OCI-LY7 (cell line): ENCODE results near the gene HCN3. TPM values are rescaled to one million over a fixed set of nuclear protein-coding genes. Genes with fewer than 3 reads are reported as not detected.

ENCODE experiments used
- BruUV-seq: library from RNA; stranded (reverse); fragments of 400-500 nt; replicated peaks from 2 replicates; lab custom pipeline; 2021; lab: Mats Ljungman, UMichigan
- CTCF ChIA-PET: fragments of 300-600 bp; sonication (Branson Sonifier 250); formaldehyde crosslinking; loops from one replicate; lab custom pipeline; 2022; ENCODE audit warnings: antibody characterized with exemption; ENCODE audit not compliant: unreplicated experiment; lab: Charles Lee
- POLR2A ChIA-PET: fragments of 300-600 bp; sonication (Branson Sonifier 250); formaldehyde crosslinking; loops from one replicate; lab custom pipeline; 2022; ENCODE audit warnings: antibody characterized with exemption; lab: Charles Lee
- DNase-seq: peaks from one replicate; pipeline ENCODE4 v3.0.0-alpha.2; 2015; ENCODE audit warnings: low spot score
- H2AFZ ChIP-seq: fragments of 200-600 bp; sonication (generic), shearing (Covaris generic); 2 replicates; pipeline ENCODE4 v1.6.1; 2014; ENCODE audit warnings: mild to moderate bottlenecking, antibody characterized with exemption, low read length, moderate library complexity
- H3K27ac ChIP-seq: fragments of 200-600 bp; sonication (generic); 2 replicates; pipeline ENCODE4 v1.5.1; 2014; ENCODE audit warnings: mixed run types, low read depth, mild to moderate bottlenecking, moderate library complexity, low read length, inconsistent platforms; ENCODE audit not compliant: poor library complexity, severe bottlenecking
- H3K36me3 ChIP-seq: fragments of 200-600 bp; sonication (generic); 2 replicates; pipeline ENCODE4 v1.6.1; 2014; ENCODE audit warnings: mild to moderate bottlenecking, antibody characterized with exemption, low read length, moderate library complexity, mixed read lengths; ENCODE audit not compliant: insufficient read depth
- H3K4me1 ChIP-seq: fragments of 200-600 bp; sonication (generic); 2 replicates; pipeline ENCODE4 v1.5.1; 2014; ENCODE audit warnings: mild to moderate bottlenecking, low read length; ENCODE audit not compliant: insufficient read depth, poor library complexity, severe bottlenecking
- H3K4me2 ChIP-seq: fragments of 200-600 bp; sonication (generic); 2 replicates; pipeline ENCODE4 v1.6.1; 2014; ENCODE audit warnings: mild to moderate bottlenecking, low read length
- H3K4me3 ChIP-seq: fragments of 200-600 bp; sonication (generic); 2 replicates; pipeline ENCODE4 v1.5.1; 2014; ENCODE audit warnings: mild to moderate bottlenecking, low read depth, low read length; ENCODE audit not compliant: poor library complexity, severe bottlenecking
- H3K79me2 ChIP-seq: fragments of 200-600 bp; sonication (generic); 2 replicates; pipeline ENCODE4 v1.6.1; 2016; ENCODE audit warnings: low read depth, mild to moderate bottlenecking, low read length, moderate library complexity, mixed read lengths; ENCODE audit not compliant: insufficient read depth
- H3K9me2 ChIP-seq: fragments of 200-600 bp; sonication (generic); 2 replicates; pipeline ENCODE4 v1.6.1; 2016; ENCODE audit warnings: mild to moderate bottlenecking, low read length, mixed read lengths; ENCODE audit not compliant: insufficient read depth
- H3K9me3 ChIP-seq: fragments of 200-600 bp; sonication (generic); 2 replicates; pipeline ENCODE4 v1.6.1; 2014; ENCODE audit warnings: mild to moderate bottlenecking, mixed run types, low read length, mixed read lengths
- H4K20me1 ChIP-seq: fragments of 200-600 bp; sonication (generic); 2 replicates; pipeline ENCODE4 v1.6.1; 2014; ENCODE audit warnings: mild to moderate bottlenecking, antibody characterized with exemption, low read length, moderate library complexity, mixed read lengths; ENCODE audit not compliant: insufficient read depth
- CTCF ChIP-seq: fragments of 200-600 bp; sonication (generic); conservative IDR thresholded peaks from 2 replicates; pipeline ENCODE4 v1.5.1; 2014; ENCODE audit warnings: mild to moderate bottlenecking, antibody characterized with exemption, low read length, moderate library complexity, mixed read lengths
- EZH2phosphoT487 ChIP-seq: fragments of 200-600 bp; sonication (generic); IDR thresholded peaks from 2 replicates; pipeline ENCODE4 v1.6.1; 2018; ENCODE audit warnings: low read depth, borderline replicate concordance, mild to moderate bottlenecking, mixed run types, antibody characterized with exemption, low read length, moderate library complexity, mixed read lengths
- intact Hi-C: fragments of 100-400 bp; cut with micrococcal nuclease; formaldehyde crosslinking; loops from one replicate; pipeline ENCODE4 v1.10.0; 2022; ENCODE audit not compliant: unreplicated experiment
- total RNA-seq, 2 experiments: library from RNA; depleted of rRNA in 1 of 2; stranded (reverse); fragments of >200 nt in 1 of 2; shearing (Covaris generic) in 1 of 2; gene quantifications; 2 replicates each; pipeline ENCODE4 v1.2.3, GENCODE V29; 2014 to 2022

Gene HCN3
- total RNA-seq, 2 experiments from 2014 or later: 6.7 to 19.2 TPM

GRCh38 chr1:155250633-155251449 is 26.4 kb upstream of the HCN3 start:
- H3K4me2 ChIP-seq: peak overlapping the region; percentile 89
- no peak overlapping the region for H3K27ac ChIP-seq
- intact Hi-C loops: loop anchor here (1.0 to 2.0 kb wide), 4 partner anchors 57 to 341 kb away; partner anchors contain the start of gene FDPS
- no peaks in the 10 kb centered on the region for H3K9me3 ChIP-seq
- CTCF ChIA-PET: interaction anchor here (0.5 to 2.0 kb wide), 13 partner anchors 9 to 354 kb away, joined by 3 to 10 read pairs (median 3); partner anchors contain the start of genes CLK2, FDPS and SCAMP3
- H3K9me2 ChIP-seq: no peaks in the 10 kb centered on the region
- H2AFZ ChIP-seq: peak overlapping the region; percentile 54; the same call in 1 of the 2 replicates
- no TSS peak for BruUV-seq
- no peaks in the 10 kb centered on the region for H4K20me1 ChIP-seq
- peak; percentile 95 for DNase-seq
- peak overlapping the region; percentile 65 for H3K4me3 ChIP-seq
- TF ChIP-seq EZH2phosphoT487 (no peak), CTCF (peak; percentile 99)
- POLR2A ChIA-PET: interaction anchor here (1.0 to 2.4 kb wide), 2 partner anchors 57 to 253 kb away, joined by 3 to 7 read pairs; partner anchors contain the start of gene FDPS
- H3K36me3 ChIP-seq: peaks cover 11% of the 10 kb centered on the region; the same call in 1 of the 2 replicates
- H3K4me1 ChIP-seq: peaks cover 31% of the 10 kb centered on the region
- H3K79me2 ChIP-seq: no peaks in the 10 kb centered on the region

- BruUV-seq: no TSS peak
- Histone ChIP-seq H3K9me3 (no peaks in the 10 kb centered on the region), H2AFZ (no peak overlapping the region), H3K4me1 (peaks cover 32% of the 10 kb centered on the region), H3K79me2 (no peaks in the 10 kb centered on the region), H3K4me2 (no peak overlapping the region), H3K36me3 (peaks cover 15% of the 10 kb centered on the region; the same call in 1 of the 2 replicates), H3K9me2 (no peaks in the 10 kb centered on the region), H3K27ac (no peak overlapping the region), H3K4me3 (no peak overlapping the region), H4K20me1 (no peaks in the 10 kb centered on the region)
- DNase-seq: no peak
- TF ChIP-seq CTCF: no peak
- no peak for TF ChIP-seq EZH2phosphoT487
- CTCF ChIA-PET: interaction anchor here (0.5 to 2.0 kb wide), 9 partner anchors 9 to 353 kb away, joined by 3 to 10 read pairs (median 4); partner anchors contain the start of genes FDPS and SCAMP3
- intact Hi-C loops: loop anchor here (2.0 kb wide), 1 partner anchor 253 kb away; no protein-coding TSS in a partner anchor
- POLR2A ChIA-PET: interaction anchor here (2.4 kb wide), 1 partner anchor 57 kb away, joined by 7 read pairs; the partner anchor contains the start of gene FDPS
Measured at GRCh38 chr1:155251566-155251965, 25.7 kb upstream of the HCN3 start.
